Measurements from ENCODE around the gene WBP11.

GRCh38 chr12:14767617-14768016, 35.7 kb downstream of the WBP11 start:
- TF ChIP-seq CTCF (IDR thresholded peaks at IDR 0.05; ENCODE audit: insufficient read depth, low read length, poor library complexity, severe bottlenecking) (no peak), EZH2phosphoT487 (conservative IDR thresholded peaks at IDR 0.05; ENCODE audit: low read length) (no peak)
